NOMO-1 (cell line): ENCODE results near the gene SRF.

Experiments used
- DNase-seq, 2 experiments: peaks; one replicate each; lab custom pipeline; 2025; ENCODE audit not compliant: unreplicated experiment in 2 of 2; lab: John Stamatoyannopoulos, UW

Gene SRF

GRCh38 chr6:43181621-43181941 lies 10.5 kb downstream of the SRF start:
- no peak for DNase-seq

GRCh38 chr6:43181942-43182860 lies 11.1 kb downstream of the SRF start, which contains the start of gene CUL9:
Gene CUL9 (plus strand): TSS chr6:43182196. CDS start chr6:43184311, 2,115 bp downstream.
- DNase-seq: peak; percentile 54 to 79

GRCh38 chr6:43183441-43183840 lies 12.4 kb downstream of the SRF start:
- DNase-seq: no peak

GRCh38 chr6:43184268-43184985 lies 13.4 kb downstream of the SRF start:
- DNase-seq: no peak

- no peak for DNase-seq
These were observed 14.4 kb downstream of the SRF start for GRCh38 chr6:43185391-43185985.

GRCh38 chr6:43186019-43186418 lies 14.9 kb downstream of the SRF start:
- DNase-seq: no peak

- no peak for DNase-seq
These were observed 15.6 kb downstream of the SRF start for GRCh38 chr6:43186706-43187105.

GRCh38 chr6:43187821-43188220 lies 16.8 kb downstream of the SRF start:
- no peak for DNase-seq

- no peak for DNase-seq
These were observed 17.4 kb downstream of the SRF start for GRCh38 chr6:43188426-43188825.

- no peak for DNase-seq
These were observed 18.8 kb downstream of the SRF start for GRCh38 chr6:43189776-43190304.

GRCh38 chr6:43192911-43193310 lies 21.8 kb downstream of the SRF start:
- DNase-seq: no peak

GRCh38 chr6:43193929-43194328 lies 22.9 kb downstream of the SRF start:
- DNase-seq: no peak

- no peak for DNase-seq
These were observed 25.3 kb downstream of the SRF start for GRCh38 chr6:43196337-43196736.

GRCh38 chr6:43199912-43200311 lies 28.8 kb downstream of the SRF start:
- no peak for DNase-seq

- no peak for DNase-seq
These were observed 29.5 kb downstream of the SRF start for GRCh38 chr6:43200541-43200940.

- DNase-seq: no peak
These were observed 31.4 kb downstream of the SRF start for GRCh38 chr6:43202451-43202850.

GRCh38 chr6:43203029-43203717 lies 32.1 kb downstream of the SRF start:
- no peak for DNase-seq

- no peak for DNase-seq
These were observed 32.6 kb downstream of the SRF start for GRCh38 chr6:43203718-43204095.

- DNase-seq: no peak
These were observed 33.4 kb downstream of the SRF start for GRCh38 chr6:43204271-43205105.

- DNase-seq: no peak
These were observed 34.8 kb downstream of the SRF start for GRCh38 chr6:43205849-43206248.
